Measurements from ENCODE around the gene EPHA4.

The EPHA4 gene

GRCh38 chr2:221502270-221503010 lies 69.7 kb downstream of the EPHA4 start:
- no peak for DNase-seq

GRCh38 chr2:221501883-221502269 lies 70.2 kb downstream of the EPHA4 start:
- no peak for DNase-seq

GRCh38 chr2:221501210-221501882 lies 70.8 kb downstream of the EPHA4 start:
- no peak for DNase-seq

- no peak for DNase-seq
Measured at GRCh38 chr2:221500501-221501209, 71.4 kb downstream of the EPHA4 start.

- no peak for DNase-seq
Measured at GRCh38 chr2:221495731-221496130, 76.4 kb downstream of the EPHA4 start.

- no peak for DNase-seq
Measured at GRCh38 chr2:221494556-221494955, 77.5 kb downstream of the EPHA4 start.

- no peak for DNase-seq
Measured at GRCh38 chr2:221493391-221493790, 78.7 kb downstream of the EPHA4 start.

- DNase-seq, result no peak
Measured at GRCh38 chr2:221492636-221493035, 79.5 kb downstream of the EPHA4 start.

- no peak for DNase-seq
Measured at GRCh38 chr2:221490506-221491060, 81.5 kb downstream of the EPHA4 start.

GRCh38 chr2:221488136-221488807 lies 83.8 kb downstream of the EPHA4 start:
- DNase-seq, result no peak

- DNase-seq, result no peak
Measured at GRCh38 chr2:221486106-221486505, 86.0 kb downstream of the EPHA4 start.

GRCh38 chr2:221485503-221485870 lies 86.6 kb downstream of the EPHA4 start:
- no peak for DNase-seq

- DNase-seq, result no peak
Measured at GRCh38 chr2:221484761-221485502, 87.2 kb downstream of the EPHA4 start.

GRCh38 chr2:221482666-221483455 lies 89.2 kb downstream of the EPHA4 start:
- DNase-seq, result no peak

- no peak for DNase-seq
Measured at GRCh38 chr2:221480821-221481220, 91.3 kb downstream of the EPHA4 start.

- DNase-seq, result no peak
Measured at GRCh38 chr2:221480163-221480562, 91.9 kb downstream of the EPHA4 start.

- DNase-seq, result no peak
Measured at GRCh38 chr2:221478485-221478863, 93.6 kb downstream of the EPHA4 start.

- no peak for DNase-seq
Measured at GRCh38 chr2:221477714-221478484, 94.2 kb downstream of the EPHA4 start.

- DNase-seq, result no peak
Measured at GRCh38 chr2:221476195-221476594, 95.9 kb downstream of the EPHA4 start.

- DNase-seq, result no peak
Measured at GRCh38 chr2:221473451-221473850, 98.7 kb downstream of the EPHA4 start.

- no peak for DNase-seq
Measured at GRCh38 chr2:221468317-221468716, 103.8 kb downstream of the EPHA4 start.

All from CD4-positive, alpha-beta T cell treated with Interleukin-4 for 4 hours (primary cell).